ENCODE measurements around the gene PAOX.

- TF ChIP-seq CTCF (IDR thresholded peaks at IDR 0.05) (no peak), EZH2 (IDR thresholded peaks at IDR 0.05) (no peak)
Observed at GRCh38 chr10:133393401-133394063, 14.5 kb downstream of the PAOX start.
